ENCODE measurements around the gene RNF44.

- no peak for TF ChIP-seq TAF1 (IDR thresholded peaks at IDR 0.05; ENCODE audit: borderline replicate concordance, insufficient read depth, low read length)
- no peak for TF ChIP-seq SIN3A (IDR thresholded peaks at IDR 0.05; ENCODE audit: borderline replicate concordance, insufficient read depth, low read length)
- no peak for TF ChIP-seq POLR2AphosphoS5 (IDR thresholded peaks at IDR 0.05; ENCODE audit: low read depth, low read length)
- no peak for TF ChIP-seq REST (IDR thresholded peaks at IDR 0.05; ENCODE audit: insufficient read depth in 1 of 2, low read depth in 2 of 2, low read length in 2 of 2)
- no peak for TF ChIP-seq FOXP2 (optimal IDR thresholded peaks at IDR 0.05; ENCODE audit: borderline replicate concordance, extremely low read depth, extremely low read length, insufficient read depth)
These were observed 35.9 kb downstream of the RNF44 start for GRCh38 chr5:176501333-176501732.
